Osteoblast (primary cell): ENCODE measurements around the gene LRMDA. TPM values are rescaled to one million over a fixed set of nuclear protein-coding genes. Genes with fewer than 3 reads are reported as not detected.

Experiments
- DNase-seq: peaks from one replicate; pipeline ENCODE4 v3.0.0; 2011; ENCODE audit warnings: low spot score, mixed read lengths; ENCODE audit not compliant: insufficient read length; ENCODE audit errors: missing footprints
- H2AFZ ChIP-seq: 2 replicates; pipeline ENCODE4 v1.6.0; 2011; ENCODE audit warnings: mild to moderate bottlenecking, low read length
- H3K27ac ChIP-seq: 2 replicates; pipeline ENCODE4 v1.5.1; 2011; ENCODE audit warnings: mild to moderate bottlenecking, low read depth, low read length, moderate library complexity
- H3K27me3 ChIP-seq: 2 replicates; pipeline ENCODE4 v1.6.0; 2012; ENCODE audit warnings: mild to moderate bottlenecking, control low read depth, inconsistent platforms, low read length, moderate library complexity; ENCODE audit not compliant: insufficient read depth
- H3K36me3 ChIP-seq: 2 replicates; pipeline ENCODE4 v1.5.1; 2011; ENCODE audit warnings: mild to moderate bottlenecking, low read length, control low read depth, moderate library complexity; ENCODE audit not compliant: insufficient read depth
- H3K4me1 ChIP-seq: 2 replicates; pipeline ENCODE4 v1.5.1; 2011; ENCODE audit warnings: mild to moderate bottlenecking, low read length, control low read depth, moderate library complexity; ENCODE audit not compliant: insufficient read depth
- H3K4me2 ChIP-seq: 2 replicates; pipeline ENCODE4 v1.6.0; 2011; ENCODE audit warnings: mild to moderate bottlenecking, low read length; ENCODE audit not compliant: insufficient read depth
- H3K4me3 ChIP-seq: fragments of 200-600 bp; sonication (generic); 3 replicates; pipeline ENCODE4 v1.5.1; 2012; ENCODE audit warnings: mild to moderate bottlenecking, low read length, inconsistent platforms; ENCODE audit not compliant: insufficient read depth
- H3K79me2 ChIP-seq: 2 replicates; pipeline ENCODE4 v1.6.0; 2012; ENCODE audit warnings: mild to moderate bottlenecking, low read length, control low read depth, inconsistent platforms; ENCODE audit not compliant: insufficient read depth
- H3K9me3 ChIP-seq: 2 replicates; pipeline ENCODE4 v1.5.1; 2011; ENCODE audit warnings: low read depth, low read length, control low read depth
- H4K20me1 ChIP-seq: 2 replicates; pipeline ENCODE4 v1.6.0; 2012; ENCODE audit warnings: mild to moderate bottlenecking, low read length, control low read depth; ENCODE audit not compliant: insufficient read depth
- total RNA-seq: library from RNA; depleted of rRNA; stranded (reverse); fragments of >200 nt; gene quantifications from 2 replicates; pipeline ENCODE4 v1.2.3, GENCODE V29; 2012
- TF ChIP-seq, protein P1 (sequence below): IDR thresholded peaks from 2 replicates; pipeline ENCODE4 v1.5.1; 2011; ENCODE audit warnings: mild to moderate bottlenecking, low read depth, low read length, moderate library complexity; ENCODE audit errors: extremely low read depth

Gene LRMDA
- total RNA-seq, 1 donor, result 18.5 TPM

DNA sequence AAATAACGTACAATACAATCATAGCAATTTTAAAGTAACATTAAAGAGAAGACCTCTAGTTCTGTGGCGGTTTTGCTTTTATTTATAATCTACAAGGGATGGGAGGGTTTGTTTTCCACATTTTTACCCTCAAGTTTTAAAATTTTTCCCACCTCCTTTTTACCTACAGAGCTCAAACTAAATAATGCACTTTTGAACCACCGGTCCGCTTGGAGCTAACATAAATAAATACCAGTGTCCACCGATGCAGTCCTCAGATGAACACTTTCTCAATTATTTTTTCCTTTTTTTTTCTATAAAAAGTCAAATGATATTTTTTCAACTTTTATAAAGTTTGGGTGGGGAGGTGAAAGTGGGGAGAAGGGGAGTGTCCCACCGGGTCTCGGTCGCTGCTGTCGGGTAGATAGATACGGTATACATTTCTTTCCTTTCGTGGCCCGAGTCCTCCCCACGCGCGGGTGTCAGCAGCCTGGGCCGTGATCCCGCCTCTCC is 33.2 kb upstream of the LRMDA start:
- peaks cover 37% of the 10 kb centered on the region for H3K79me2 ChIP-seq
- TF ChIP-seq, protein P1, sequence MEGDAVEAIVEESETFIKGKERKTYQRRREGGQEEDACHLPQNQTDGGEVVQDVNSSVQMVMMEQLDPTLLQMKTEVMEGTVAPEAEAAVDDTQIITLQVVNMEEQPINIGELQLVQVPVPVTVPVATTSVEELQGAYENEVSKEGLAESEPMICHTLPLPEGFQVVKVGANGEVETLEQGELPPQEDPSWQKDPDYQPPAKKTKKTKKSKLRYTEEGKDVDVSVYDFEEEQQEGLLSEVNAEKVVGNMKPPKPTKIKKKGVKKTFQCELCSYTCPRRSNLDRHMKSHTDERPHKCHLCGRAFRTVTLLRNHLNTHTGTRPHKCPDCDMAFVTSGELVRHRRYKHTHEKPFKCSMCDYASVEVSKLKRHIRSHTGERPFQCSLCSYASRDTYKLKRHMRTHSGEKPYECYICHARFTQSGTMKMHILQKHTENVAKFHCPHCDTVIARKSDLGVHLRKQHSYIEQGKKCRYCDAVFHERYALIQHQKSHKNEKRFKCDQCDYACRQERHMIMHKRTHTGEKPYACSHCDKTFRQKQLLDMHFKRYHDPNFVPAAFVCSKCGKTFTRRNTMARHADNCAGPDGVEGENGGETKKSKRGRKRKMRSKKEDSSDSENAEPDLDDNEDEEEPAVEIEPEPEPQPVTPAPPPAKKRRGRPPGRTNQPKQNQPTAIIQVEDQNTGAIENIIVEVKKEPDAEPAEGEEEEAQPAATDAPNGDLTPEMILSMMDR, result no peak
- H3K4me3 ChIP-seq, result peak overlapping the region; percentile 100
- peaks cover 8% of the 10 kb centered on the region for H3K4me1 ChIP-seq
- no peak overlapping the region for H3K27ac ChIP-seq
- DNase-seq, result no peak
- H2AFZ ChIP-seq, result no peak overlapping the region
- H3K9me3 ChIP-seq, result no peaks in the 10 kb centered on the region
- no peaks in the 10 kb centered on the region for H3K27me3 ChIP-seq
- peaks cover 8% of the 10 kb centered on the region for H3K36me3 ChIP-seq
- peak overlapping the region; percentile 84 for H3K4me2 ChIP-seq
- H4K20me1 ChIP-seq, result peaks cover 22% of the 10 kb centered on the region

DNA sequence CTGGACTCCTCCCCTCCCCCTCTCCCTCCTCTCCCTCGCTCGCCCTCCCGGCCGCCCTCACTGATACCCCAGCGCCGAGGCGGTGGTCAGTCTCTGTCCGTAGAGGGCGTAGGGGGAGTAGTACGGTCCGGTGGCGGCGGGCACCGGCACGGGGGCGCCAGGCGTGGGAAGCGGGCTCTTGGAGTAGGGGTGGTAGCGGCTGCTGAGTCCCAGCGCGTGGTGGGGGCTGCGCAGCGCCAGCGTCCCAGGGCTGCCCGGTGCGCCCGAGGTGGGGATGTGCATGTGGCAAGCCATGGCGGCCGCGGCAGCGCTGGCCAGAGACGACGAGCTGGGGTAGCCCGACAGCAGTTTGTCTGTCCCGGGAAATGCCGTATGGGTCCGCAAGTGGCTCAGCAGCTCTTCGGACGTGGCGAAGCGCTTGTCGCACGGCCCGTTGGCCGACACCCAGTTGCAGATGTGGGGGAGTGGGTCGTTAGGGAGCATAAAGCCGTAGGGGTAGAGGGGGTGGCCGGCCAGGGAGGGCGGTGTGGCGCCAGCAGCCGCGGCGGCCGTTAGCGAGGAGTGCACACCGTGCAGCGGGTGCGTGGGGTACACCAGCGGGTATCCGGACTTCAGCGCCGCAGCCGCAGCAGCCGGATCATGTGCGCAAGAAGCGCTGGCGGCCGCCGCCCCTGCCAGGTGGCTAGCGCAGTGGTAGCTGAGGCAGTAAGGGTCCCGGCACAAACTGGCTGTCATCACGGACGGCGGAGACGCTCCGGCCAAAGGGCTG is 32.5 kb upstream of the LRMDA start:
- peaks cover 37% of the 10 kb centered on the region for H3K79me2 ChIP-seq

DNA sequence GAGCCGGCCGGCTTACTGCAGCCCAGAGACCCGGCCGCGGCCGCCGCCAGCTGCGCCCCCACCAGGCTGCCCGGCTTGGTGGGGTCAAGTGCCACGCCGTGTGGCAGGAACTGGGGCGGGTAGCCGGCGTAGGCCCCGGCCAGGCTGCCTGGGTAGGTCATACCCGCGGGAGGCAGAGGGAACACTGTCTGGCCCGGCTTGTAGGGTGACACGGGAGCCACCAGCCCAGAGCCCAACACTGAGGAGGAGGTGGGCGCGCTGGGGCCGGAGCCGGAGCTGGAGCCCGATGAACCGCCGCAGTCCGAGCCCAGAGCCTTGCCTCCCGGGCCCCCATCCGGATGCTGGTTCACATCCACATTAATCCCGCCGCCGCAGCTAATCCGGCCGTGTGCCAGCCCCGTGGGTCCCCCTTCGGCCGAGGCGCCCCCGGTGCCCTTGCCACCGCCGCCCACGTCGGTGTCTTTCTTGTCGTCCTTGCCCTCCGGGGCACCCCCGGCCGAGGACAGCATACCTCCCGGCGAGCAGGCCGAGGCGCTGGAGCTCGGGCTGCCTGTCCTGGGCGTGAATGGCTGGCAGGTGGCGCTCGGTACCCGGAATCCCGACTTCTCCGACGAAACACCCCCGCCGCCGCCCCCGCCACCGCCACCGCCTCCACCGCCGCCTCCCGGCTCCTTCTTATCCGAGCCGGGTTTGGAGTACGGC is 31.8 kb upstream of the LRMDA start:
- peak overlapping the region; percentile 98 for H3K4me2 ChIP-seq
- H3K27ac ChIP-seq, result peak overlapping the region; percentile 65
- no peaks in the 10 kb centered on the region for H3K27me3 ChIP-seq
- TF ChIP-seq, protein P1, result peak; percentile 37
- H3K79me2 ChIP-seq, result peaks cover 43% of the 10 kb centered on the region
- H2AFZ ChIP-seq, result no peak overlapping the region
- DNase-seq, result peak; percentile 99
- H3K9me3 ChIP-seq, result no peaks in the 10 kb centered on the region
- H3K4me1 ChIP-seq, result peaks cover 14% of the 10 kb centered on the region
- H4K20me1 ChIP-seq, result peaks cover 21% of the 10 kb centered on the region
- H3K36me3 ChIP-seq, result peaks cover 4% of the 10 kb centered on the region
- peak overlapping the region; percentile 100 for H3K4me3 ChIP-seq

More for the DNA sequence above, 32.5 kb upstream of the LRMDA start:
- H3K4me2 ChIP-seq, result peak overlapping the region; percentile 84
- peaks cover 22% of the 10 kb centered on the region for H4K20me1 ChIP-seq
- H3K4me1 ChIP-seq, result peaks cover 12% of the 10 kb centered on the region
- H3K4me3 ChIP-seq, result peak overlapping the region; percentile 100
- TF ChIP-seq, protein P1, result no peak
- no peaks in the 10 kb centered on the region for H3K9me3 ChIP-seq
- peak; percentile 89 for DNase-seq
- no peak overlapping the region for H2AFZ ChIP-seq
- peaks cover 8% of the 10 kb centered on the region for H3K36me3 ChIP-seq
- H3K27ac ChIP-seq, result peak overlapping the region; percentile 48
- no peaks in the 10 kb centered on the region for H3K27me3 ChIP-seq
